ENCODE results near the gene RPUSD4. TPM values are rescaled to one million over a fixed set of nuclear protein-coding genes. Genes with fewer than 3 reads are reported as not detected.

Gene RPUSD4
- total RNA-seq, 1 experiment from 2014 or later: 25.1 TPM

DNA sequence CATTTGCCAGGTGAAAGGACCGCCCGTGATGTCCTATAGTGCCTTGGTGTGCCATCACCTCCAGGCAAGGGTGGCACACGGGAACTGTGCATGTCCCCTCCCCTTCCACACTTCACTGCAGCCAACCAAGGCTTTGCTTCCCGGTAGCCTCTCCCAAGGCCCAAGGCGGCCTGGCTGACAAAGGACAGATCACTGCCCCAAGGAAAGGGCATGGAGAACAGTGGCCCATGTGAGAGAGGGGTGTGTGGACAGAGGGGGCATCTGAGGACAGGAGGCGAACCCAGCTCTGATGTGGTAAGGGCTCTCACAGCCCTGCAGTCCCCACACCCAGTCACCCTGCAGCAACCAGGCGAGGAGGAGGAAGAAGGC, 50.4 kb downstream of the RPUSD4 start:
- no peak overlapping the region for H3K4me3 ChIP-seq
- no peaks in the 10 kb centered on the region for H3K4me1 ChIP-seq (replicated peaks; ENCODE audit: insufficient read depth)
- intact Hi-C loops (cut with micrococcal nuclease; ENCODE audit: unreplicated experiment): no loop called here
- H4K20me1 ChIP-seq (ENCODE audit: insufficient read depth): no peaks in the 10 kb centered on the region
- DNase-seq: no peak
- H3K79me2 ChIP-seq (ENCODE audit: low read depth): no peaks in the 10 kb centered on the region
- H3K9me2 ChIP-seq (ENCODE audit: insufficient read depth): no peaks in the 10 kb centered on the region
- TF ChIP-seq EZH2 (IDR thresholded peaks at IDR 0.05; ENCODE audit: low read depth): no peak
- CTCF ChIA-PET: no interaction called here
- no peaks in the 10 kb centered on the region for H3K36me3 ChIP-seq (ENCODE audit: low read depth)
- H3K27ac ChIP-seq: no peak overlapping the region
- BruUV-seq (replicated peaks): no TSS peak
- POLR2A ChIA-PET (ENCODE audit: unreplicated experiment): no interaction called here
- H3K4me2 ChIP-seq: no peak overlapping the region
- H3K9me3 ChIP-seq (ENCODE audit: insufficient read depth, low read depth): no peaks in the 10 kb centered on the region
- no peak overlapping the region for H2AFZ ChIP-seq
- H3F3A ChIP-seq (ENCODE audit: insufficient read depth, low read depth): no peaks in the 10 kb centered on the region
- H3K27me3 ChIP-seq (ENCODE audit: insufficient read depth, low read depth): no peaks in the 10 kb centered on the region

DNA sequence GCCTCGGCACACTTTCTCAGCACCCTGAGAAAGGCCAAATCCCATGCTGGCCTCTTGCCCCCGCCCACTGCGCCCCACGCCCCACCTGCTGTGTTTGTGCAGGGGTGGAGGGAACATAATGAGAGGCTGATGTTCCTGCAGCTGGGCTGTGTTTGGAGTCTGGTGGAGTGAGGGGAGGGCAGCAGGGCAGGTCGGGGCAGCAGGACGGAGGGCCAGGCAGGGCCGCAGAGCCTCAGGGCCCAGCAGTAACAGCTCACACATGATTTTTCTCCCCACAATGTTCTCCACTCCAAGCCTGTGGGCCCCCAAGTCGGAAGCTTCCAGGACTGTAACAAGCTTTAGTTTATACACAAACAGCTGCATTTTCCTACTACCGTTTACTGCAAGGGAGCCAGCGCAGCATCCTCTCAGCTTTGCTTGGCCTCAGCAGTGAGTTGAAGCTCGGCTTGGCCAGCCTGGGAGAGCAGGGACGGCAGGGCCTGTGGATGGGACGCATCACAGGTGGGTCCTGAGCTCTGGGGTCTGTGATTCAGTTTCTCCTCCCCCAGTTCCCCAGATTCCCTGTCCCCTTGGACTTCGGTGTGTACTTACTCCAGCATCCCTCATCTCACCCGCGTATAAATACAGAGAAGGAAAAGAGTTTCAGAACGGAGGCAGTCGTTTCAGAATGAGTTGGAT, 51.0 kb downstream of the RPUSD4 start:
- DNase-seq: no peak
- Histone ChIP-seq H3K4me3 (no peak overlapping the region), H4K20me1 (ENCODE audit: insufficient read depth) (no peaks in the 10 kb centered on the region), H3K4me2 (no peak overlapping the region), H3K79me2 (ENCODE audit: low read depth) (no peaks in the 10 kb centered on the region), H3K9me3 (ENCODE audit: insufficient read depth, low read depth) (no peaks in the 10 kb centered on the region), H3F3A (ENCODE audit: insufficient read depth, low read depth) (no peaks in the 10 kb centered on the region), H3K27me3 (ENCODE audit: insufficient read depth, low read depth) (no peaks in the 10 kb centered on the region), H3K4me1 (replicated peaks; ENCODE audit: insufficient read depth) (no peaks in the 10 kb centered on the region), H3K9me2 (ENCODE audit: insufficient read depth) (no peaks in the 10 kb centered on the region), H2AFZ (no peak overlapping the region), H3K36me3 (ENCODE audit: low read depth) (no peaks in the 10 kb centered on the region), H3K27ac (no peak overlapping the region)
- intact Hi-C loops (cut with micrococcal nuclease; ENCODE audit: unreplicated experiment): no loop called here
- no peak for TF ChIP-seq EZH2 (IDR thresholded peaks at IDR 0.05; ENCODE audit: low read depth)
- TF ChIP-seq, protein P1, sequence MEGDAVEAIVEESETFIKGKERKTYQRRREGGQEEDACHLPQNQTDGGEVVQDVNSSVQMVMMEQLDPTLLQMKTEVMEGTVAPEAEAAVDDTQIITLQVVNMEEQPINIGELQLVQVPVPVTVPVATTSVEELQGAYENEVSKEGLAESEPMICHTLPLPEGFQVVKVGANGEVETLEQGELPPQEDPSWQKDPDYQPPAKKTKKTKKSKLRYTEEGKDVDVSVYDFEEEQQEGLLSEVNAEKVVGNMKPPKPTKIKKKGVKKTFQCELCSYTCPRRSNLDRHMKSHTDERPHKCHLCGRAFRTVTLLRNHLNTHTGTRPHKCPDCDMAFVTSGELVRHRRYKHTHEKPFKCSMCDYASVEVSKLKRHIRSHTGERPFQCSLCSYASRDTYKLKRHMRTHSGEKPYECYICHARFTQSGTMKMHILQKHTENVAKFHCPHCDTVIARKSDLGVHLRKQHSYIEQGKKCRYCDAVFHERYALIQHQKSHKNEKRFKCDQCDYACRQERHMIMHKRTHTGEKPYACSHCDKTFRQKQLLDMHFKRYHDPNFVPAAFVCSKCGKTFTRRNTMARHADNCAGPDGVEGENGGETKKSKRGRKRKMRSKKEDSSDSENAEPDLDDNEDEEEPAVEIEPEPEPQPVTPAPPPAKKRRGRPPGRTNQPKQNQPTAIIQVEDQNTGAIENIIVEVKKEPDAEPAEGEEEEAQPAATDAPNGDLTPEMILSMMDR (conservative IDR thresholded peaks at IDR 0.05): no peak
- CTCF ChIA-PET: interaction anchor here (0.5 kb wide), 1 partner anchor 42 kb away, joined by 4 read pairs; no protein-coding TSS in a partner anchor
- no TSS peak for BruUV-seq (replicated peaks)
- POLR2A ChIA-PET (ENCODE audit: unreplicated experiment): no interaction called here

DNA sequence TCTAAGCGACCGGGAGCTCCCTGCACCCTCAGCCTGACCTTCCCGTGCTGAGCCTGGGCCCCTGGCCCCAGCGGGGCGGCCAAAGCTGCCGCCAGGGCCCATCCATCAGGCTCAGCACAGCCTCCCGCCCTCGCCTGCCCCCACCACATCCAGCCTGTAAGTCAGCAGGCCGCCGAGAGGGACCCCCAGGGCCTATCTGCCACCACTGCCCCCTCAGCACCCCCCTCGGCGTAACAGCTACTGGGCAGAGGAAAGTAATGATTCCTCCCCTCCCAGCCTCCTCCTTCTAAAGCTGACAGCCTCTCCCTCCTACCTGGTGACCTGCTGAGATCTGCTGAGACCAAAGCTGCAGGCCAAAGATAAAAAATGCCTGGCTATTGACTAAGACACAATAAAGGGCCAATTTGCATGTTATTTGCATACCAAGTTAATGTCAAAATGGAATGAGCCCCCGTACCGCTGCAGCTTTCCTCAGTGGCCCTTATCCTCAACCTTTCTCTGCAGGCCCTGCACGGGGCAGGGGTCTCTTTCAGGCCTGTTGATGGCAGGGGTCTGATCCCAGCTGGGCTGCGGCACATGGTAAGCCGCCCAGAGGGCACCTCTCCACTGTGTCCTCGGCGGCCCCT, 51.6 kb downstream of the RPUSD4 start:
- Histone ChIP-seq H3K79me2 (ENCODE audit: low read depth) (no peaks in the 10 kb centered on the region), H2AFZ (no peak overlapping the region), H3K36me3 (ENCODE audit: low read depth) (no peaks in the 10 kb centered on the region), H4K20me1 (ENCODE audit: insufficient read depth) (no peaks in the 10 kb centered on the region), H3K4me1 (replicated peaks; ENCODE audit: insufficient read depth) (no peaks in the 10 kb centered on the region), H3K9me3 (ENCODE audit: insufficient read depth, low read depth) (no peaks in the 10 kb centered on the region), H3K27ac (no peak overlapping the region), H3K9me2 (ENCODE audit: insufficient read depth) (no peaks in the 10 kb centered on the region), H3K27me3 (ENCODE audit: insufficient read depth, low read depth) (no peaks in the 10 kb centered on the region), H3K4me2 (no peak overlapping the region), H3F3A (ENCODE audit: insufficient read depth, low read depth) (no peaks in the 10 kb centered on the region), H3K4me3 (no peak overlapping the region)
- no peak for DNase-seq
- intact Hi-C loops (cut with micrococcal nuclease; ENCODE audit: unreplicated experiment): no loop called here
- CTCF ChIA-PET: interaction anchor here (0.5 kb wide), 1 partner anchor 41 kb away, joined by 4 read pairs; no protein-coding TSS in a partner anchor
- TF ChIP-seq, protein P1 (conservative IDR thresholded peaks at IDR 0.05): no peak
- TF ChIP-seq EZH2 (IDR thresholded peaks at IDR 0.05; ENCODE audit: low read depth): no peak
- no TSS peak for BruUV-seq (replicated peaks)
- POLR2A ChIA-PET (ENCODE audit: unreplicated experiment): no interaction called here

All from PC-9 (cell line).